Measurements from ENCODE around the gene INKA1. TPM values are rescaled to one million over a fixed set of nuclear protein-coding genes. Genes with fewer than 3 reads are reported as not detected.
A peak's percentile ranks its signal among the peaks of the same experiment; 100 is the strongest.

Gene INKA1
- total and polyA plus RNA-seq, 8 donors: 0.55 to 2.0 (median 0.70) TPM

DNA sequence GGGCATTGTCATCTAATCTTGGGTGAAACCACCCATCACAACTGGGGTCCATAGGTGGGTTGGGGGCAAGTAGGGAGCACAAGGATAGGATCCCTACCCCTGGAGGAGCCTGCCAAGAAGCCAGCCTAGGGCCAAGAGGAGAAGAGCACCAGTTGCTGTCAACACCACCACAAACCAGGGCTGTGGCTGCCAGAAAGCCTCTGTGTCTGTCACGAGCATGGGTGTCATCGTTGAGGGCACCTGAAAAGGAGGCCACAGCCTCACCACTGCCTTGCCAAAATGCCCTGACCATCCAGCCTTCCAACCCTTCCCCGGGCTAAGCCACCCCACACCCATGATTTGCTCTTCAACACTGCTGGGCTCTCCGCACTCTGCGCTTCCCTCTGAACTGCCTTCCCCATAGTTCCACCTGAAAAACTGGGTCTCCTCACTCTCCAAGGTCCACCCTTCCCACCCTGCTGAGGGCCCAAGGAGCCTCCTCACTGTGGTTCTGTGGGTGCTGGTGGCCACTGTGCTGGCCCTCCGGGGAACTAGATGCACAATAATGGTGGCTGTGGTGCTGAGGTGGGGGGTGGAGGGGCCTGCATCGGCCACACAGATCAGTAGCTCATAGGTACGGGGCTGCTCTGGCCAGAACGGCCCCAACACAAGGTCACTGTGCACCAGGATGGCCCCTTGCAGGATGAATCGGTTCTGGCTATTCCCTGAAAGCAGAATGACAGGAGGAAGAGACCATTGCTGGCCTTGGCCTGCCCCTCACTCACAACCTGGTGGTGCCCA lies 10.5 kb upstream of the INKA1 start:
- WGBS, 2 donors: 71 to 75% methylated on average over 10 of the region's 10 CpGs
- no peaks in the 10 kb centered on the region for H3K9me3 ChIP-seq

DNA sequence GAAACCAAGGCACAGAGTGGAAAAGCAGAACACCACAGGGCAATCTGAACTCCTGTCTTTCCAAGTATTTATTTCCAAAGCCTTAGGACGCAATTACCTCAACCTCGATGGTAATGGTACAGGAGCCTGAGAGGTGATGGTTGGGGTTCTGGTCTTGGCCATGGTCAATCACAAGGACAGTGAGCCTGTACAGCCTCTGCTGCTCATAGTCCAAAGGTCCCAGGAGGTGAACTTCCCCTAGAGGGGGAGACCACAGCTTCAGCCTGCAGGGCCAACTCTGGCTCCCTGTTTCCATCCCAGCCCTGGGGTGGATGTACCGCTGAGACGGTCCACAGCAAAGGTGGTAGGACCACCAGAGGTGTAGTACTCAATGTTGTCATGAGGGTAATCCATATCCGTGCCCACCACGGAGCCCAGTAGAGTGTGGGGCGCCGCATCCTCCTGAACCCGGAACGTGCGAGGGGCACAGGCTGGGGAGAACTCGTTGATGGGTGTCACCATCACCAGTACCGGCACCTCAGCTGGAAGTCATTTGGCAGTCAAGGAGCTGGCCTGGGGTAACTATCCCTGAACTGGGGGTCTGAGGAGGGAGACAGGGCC lies 9.5 kb upstream of the INKA1 start:
- H3K27me3 ChIP-seq: no peaks in the 10 kb centered on the region
- WGBS, 2 donors: 78 to 84% methylated on average over 13 of the region's 13 CpGs
- TF ChIP-seq, protein P1, sequence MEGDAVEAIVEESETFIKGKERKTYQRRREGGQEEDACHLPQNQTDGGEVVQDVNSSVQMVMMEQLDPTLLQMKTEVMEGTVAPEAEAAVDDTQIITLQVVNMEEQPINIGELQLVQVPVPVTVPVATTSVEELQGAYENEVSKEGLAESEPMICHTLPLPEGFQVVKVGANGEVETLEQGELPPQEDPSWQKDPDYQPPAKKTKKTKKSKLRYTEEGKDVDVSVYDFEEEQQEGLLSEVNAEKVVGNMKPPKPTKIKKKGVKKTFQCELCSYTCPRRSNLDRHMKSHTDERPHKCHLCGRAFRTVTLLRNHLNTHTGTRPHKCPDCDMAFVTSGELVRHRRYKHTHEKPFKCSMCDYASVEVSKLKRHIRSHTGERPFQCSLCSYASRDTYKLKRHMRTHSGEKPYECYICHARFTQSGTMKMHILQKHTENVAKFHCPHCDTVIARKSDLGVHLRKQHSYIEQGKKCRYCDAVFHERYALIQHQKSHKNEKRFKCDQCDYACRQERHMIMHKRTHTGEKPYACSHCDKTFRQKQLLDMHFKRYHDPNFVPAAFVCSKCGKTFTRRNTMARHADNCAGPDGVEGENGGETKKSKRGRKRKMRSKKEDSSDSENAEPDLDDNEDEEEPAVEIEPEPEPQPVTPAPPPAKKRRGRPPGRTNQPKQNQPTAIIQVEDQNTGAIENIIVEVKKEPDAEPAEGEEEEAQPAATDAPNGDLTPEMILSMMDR (IDR thresholded peaks at IDR 0.05): no peak
- no peak overlapping the region for H3K4me3 ChIP-seq
- FAIRE-seq (no peak), DNase-seq (no peak), ATAC-seq (no peak)
- H3K4me1 ChIP-seq: no peaks in the 10 kb centered on the region
- no peaks in the 10 kb centered on the region for H3K36me3 ChIP-seq
- no peak overlapping the region for H3K27ac ChIP-seq
- intact Hi-C loops (cut with DNase I): no loop called here
- H3K9me3 ChIP-seq: no peaks in the 10 kb centered on the region

More for the DNA sequence above, 10.5 kb upstream of the INKA1 start:
- Histone ChIP-seq H3K4me1 (no peaks in the 10 kb centered on the region), H3K36me3 (no peaks in the 10 kb centered on the region), H3K4me3 (no peak overlapping the region), H3K27me3 (no peaks in the 10 kb centered on the region), H3K27ac (no peak overlapping the region)
- ATAC-seq (no peak), DNase-seq (peak in 1 of 6 donors; percentile 28), FAIRE-seq (no peak)
- intact Hi-C loops (cut with DNase I): no loop called here
- TF ChIP-seq, protein P1 (IDR thresholded peaks at IDR 0.05): no peak

DNA sequence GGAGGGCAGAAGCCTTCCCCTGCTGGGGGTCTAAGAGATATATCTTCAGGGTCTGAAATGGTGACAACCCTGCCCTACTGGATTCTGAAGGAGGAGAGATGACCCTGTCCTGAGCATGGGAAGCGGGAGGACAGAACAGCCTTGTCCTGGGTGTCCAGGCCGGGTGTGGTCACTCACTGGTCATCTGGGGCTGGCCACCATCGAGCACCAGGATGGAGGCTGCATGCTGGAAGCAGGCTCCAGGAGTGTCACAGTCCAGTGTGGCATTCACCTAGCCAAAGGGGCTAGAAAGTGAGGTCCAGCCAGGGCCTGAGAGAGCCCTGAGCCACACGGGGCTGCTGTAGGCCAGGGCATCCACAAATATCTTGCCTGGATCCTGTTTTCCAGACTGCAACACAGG lies 8.6 kb upstream of the INKA1 start:
- TF ChIP-seq, protein P1 (IDR thresholded peaks at IDR 0.05): no peak
- no peak for DNase-seq
- WGBS, 2 donors: 72 to 84% methylated on average over 4 of the region's 4 CpGs
- ATAC-seq: no peak
- no peak for FAIRE-seq
- no peak overlapping the region for H3K4me3 ChIP-seq
- intact Hi-C loops (cut with DNase I): no loop called here
- no peaks in the 10 kb centered on the region for H3K9me3 ChIP-seq
- no peak overlapping the region for H3K27ac ChIP-seq
- H3K36me3 ChIP-seq: no peaks in the 10 kb centered on the region
- no peaks in the 10 kb centered on the region for H3K27me3 ChIP-seq
- no peaks in the 10 kb centered on the region for H3K4me1 ChIP-seq

DNA sequence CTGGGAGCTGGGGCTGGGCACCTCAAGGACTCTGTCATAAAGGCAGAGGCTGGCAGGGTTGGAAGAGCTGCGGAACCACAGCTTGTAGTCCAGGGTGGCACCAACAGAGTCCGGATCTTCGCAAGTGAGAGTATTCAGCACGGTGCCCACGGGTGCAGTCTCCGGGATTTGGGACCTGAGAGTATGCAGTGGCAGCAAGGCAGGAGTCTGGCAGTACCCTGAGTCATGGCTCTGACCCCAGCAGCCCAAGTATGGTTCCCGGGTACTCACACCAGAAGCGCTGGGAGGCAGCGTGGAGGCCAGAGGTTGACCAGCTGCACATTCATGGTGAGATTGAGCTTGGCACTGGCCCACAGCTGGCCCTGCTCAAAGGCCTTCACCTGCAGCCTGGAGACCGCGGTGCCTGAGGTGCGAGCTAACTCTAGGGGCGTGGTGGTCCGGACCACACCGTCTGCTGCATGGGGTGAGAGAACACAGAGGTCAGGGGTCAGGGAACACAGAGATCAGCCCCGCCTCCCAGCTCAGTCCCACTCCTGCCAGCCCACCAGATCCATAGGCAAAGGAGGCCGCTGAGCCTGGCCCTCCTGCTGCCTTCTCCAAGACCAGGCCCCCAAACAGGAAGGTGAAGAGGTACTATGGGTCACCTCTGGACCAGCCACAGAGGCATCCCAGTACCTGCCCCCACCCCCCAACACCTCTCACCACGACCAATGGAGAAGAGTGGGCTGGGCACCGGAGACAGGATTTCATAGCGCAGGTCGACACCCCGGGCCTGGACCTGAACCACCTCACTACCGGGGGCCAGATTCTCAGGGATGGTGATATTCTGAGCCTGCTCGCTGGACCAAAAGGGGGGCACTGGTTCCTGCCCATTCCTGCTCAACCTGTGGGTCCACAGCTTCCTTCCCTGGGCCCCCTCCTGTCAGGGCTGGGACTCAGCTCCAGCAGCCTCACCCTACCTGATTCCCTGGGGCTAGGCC lies 7.8 kb upstream of the INKA1 start:
- H3K4me1 ChIP-seq: no peaks in the 10 kb centered on the region
- no peak for FAIRE-seq
- ATAC-seq: no peak
- WGBS, 2 donors: 81 to 87% methylated on average over 24 of the region's 24 CpGs
- H3K27ac ChIP-seq: no peak overlapping the region
- H3K9me3 ChIP-seq: no peaks in the 10 kb centered on the region
- DNase-seq: peak in 1 of 6 donors; percentile 56
- intact Hi-C loops (cut with DNase I): no loop called here
- H3K36me3 ChIP-seq: no peaks in the 10 kb centered on the region
- TF ChIP-seq, protein P1 (IDR thresholded peaks at IDR 0.05): no peak
- H3K4me3 ChIP-seq: no peak overlapping the region
- no peaks in the 10 kb centered on the region for H3K27me3 ChIP-seq
